ENCODE data around the gene DEGS2. TPM values are rescaled to one million over a fixed set of nuclear protein-coding genes. Genes with fewer than 3 reads are reported as not detected.
"Not testable (repeated sequence)": the region's sequence is repeated elsewhere in the genome, so short reads cannot be mapped to it uniquely, and the experiment has no call there.

Gene DEGS2
- total RNA-seq, 1 experiment from 2014 or later: 0.11 TPM

DNA sequence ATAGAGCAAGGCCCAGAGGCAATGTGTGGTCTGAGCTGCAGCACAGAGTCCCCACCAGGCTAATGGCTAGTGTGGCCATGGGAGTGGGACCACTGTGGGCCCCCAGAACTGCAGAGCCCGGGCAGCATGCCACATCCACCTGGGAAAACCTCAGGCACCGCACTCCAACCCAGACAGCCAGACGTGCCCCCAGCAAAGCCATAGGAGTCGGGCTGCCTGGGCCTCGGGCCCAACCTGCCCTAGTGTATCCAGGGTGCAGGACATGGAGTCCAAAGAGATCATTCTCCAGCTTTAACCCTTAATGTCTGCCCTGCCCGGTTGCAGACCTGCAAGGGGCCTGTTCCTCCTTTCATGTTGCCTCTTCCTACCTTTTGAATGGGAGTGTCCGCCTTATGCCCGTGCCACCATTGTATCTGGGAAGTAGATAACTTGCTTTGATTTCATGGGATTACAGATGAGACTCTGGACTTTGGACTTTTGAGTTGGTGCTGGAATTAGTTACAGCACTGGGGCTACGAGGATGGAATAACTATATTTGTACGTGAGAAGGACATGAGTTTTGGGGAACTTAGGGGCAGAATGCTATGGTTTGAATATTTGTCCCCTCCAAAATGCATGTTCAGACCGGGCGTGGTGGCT lies 29.1 kb upstream of the DEGS2 start:
- Histone ChIP-seq H3K9me3 (ENCODE audit: insufficient read depth, low read depth) (no peaks in the 10 kb centered on the region), H2AFZ (no peak overlapping the region), H4K20me1 (ENCODE audit: insufficient read depth) (no peaks in the 10 kb centered on the region), H3K9me2 (ENCODE audit: insufficient read depth) (no peaks in the 10 kb centered on the region), H3K4me2 (no peak overlapping the region), H3K79me2 (ENCODE audit: low read depth) (no peaks in the 10 kb centered on the region), H3F3A (ENCODE audit: insufficient read depth, low read depth) (0 out of 2 replicates have a peak, but pooled peaks cover 9% of the 10 kb centered on the region), H3K4me1 (replicated peaks; ENCODE audit: insufficient read depth) (peaks cover 13% of the 10 kb centered on the region; the same call in 1 of the 2 replicates), H3K36me3 (ENCODE audit: low read depth) (no peaks in the 10 kb centered on the region), H3K4me3 (no peak overlapping the region), H3K27ac (no peak overlapping the region), H3K27me3 (ENCODE audit: insufficient read depth, low read depth) (no peaks in the 10 kb centered on the region)
- DNase-seq: no peak
- ChIA-PET CTCF (no interaction called here), POLR2A (ENCODE audit: unreplicated experiment) (no interaction called here)
- intact Hi-C loops (cut with micrococcal nuclease; ENCODE audit: unreplicated experiment): no loop called here
- TF ChIP-seq CTCF (conservative IDR thresholded peaks at IDR 0.05): no peak
- TF ChIP-seq EZH2 (IDR thresholded peaks at IDR 0.05; ENCODE audit: low read depth): no peak
- no TSS peak for BruUV-seq (replicated peaks)

GRCh38 chr14:100187247-100187833 lies 27.9 kb upstream of the DEGS2 start:
- intact Hi-C loops (cut with micrococcal nuclease; ENCODE audit: unreplicated experiment): no loop called here
- Histone ChIP-seq H3F3A (ENCODE audit: insufficient read depth, low read depth) (0 out of 2 replicates have a peak, but pooled peaks cover 9% of the 10 kb centered on the region), H3K79me2 (ENCODE audit: low read depth) (no peaks in the 10 kb centered on the region), H4K20me1 (ENCODE audit: insufficient read depth) (no peaks in the 10 kb centered on the region), H3K9me2 (ENCODE audit: insufficient read depth) (no peaks in the 10 kb centered on the region), H3K36me3 (ENCODE audit: low read depth) (no peaks in the 10 kb centered on the region), H3K9me3 (ENCODE audit: insufficient read depth, low read depth) (no peaks in the 10 kb centered on the region), H2AFZ (no peak overlapping the region), H3K27me3 (ENCODE audit: insufficient read depth, low read depth) (no peaks in the 10 kb centered on the region), H3K4me1 (replicated peaks; ENCODE audit: insufficient read depth) (peaks cover 10% of the 10 kb centered on the region; the same call in 1 of the 2 replicates), H3K4me2 (no peak overlapping the region), H3K27ac (no peak overlapping the region), H3K4me3 (no peak overlapping the region)
- CTCF ChIA-PET: no interaction called here
- POLR2A ChIA-PET (ENCODE audit: unreplicated experiment): no interaction called here
- TF ChIP-seq EZH2 (IDR thresholded peaks at IDR 0.05; ENCODE audit: low read depth) (no peak), CTCF (conservative IDR thresholded peaks at IDR 0.05) (no peak)
- BruUV-seq (replicated peaks): no TSS peak
- DNase-seq: no peak

DNA sequence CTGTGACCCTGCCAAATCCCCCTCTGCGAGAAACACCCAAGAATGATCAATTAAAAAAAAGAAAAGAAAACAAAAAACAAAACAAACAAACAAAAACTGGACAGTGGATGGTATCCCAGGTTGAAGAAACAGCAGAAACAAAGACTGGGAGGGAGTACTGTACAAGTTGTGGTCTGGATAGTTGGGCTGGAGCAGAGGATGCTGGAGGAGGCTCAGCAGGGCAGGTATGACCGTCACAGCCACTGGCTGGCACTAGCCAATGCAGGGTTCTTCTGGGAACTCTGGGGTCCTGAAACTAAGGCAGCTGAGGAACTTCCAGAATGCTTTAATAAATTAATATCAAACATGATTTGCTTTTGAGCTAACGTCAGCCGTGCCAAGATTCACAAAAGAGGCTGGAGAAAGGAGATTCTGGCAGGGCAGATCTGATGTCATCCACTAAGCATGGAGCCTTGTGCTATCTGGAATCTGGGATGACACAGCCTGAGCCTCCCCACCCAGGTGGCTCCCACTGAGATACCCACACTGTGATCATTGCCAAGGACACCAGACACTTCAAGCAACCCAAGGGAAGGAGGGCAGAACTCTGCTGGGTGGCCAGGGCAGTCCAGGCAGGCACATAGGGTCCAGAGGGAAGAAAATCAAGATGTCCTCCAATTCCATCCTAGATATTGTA lies 22.6 kb upstream of the DEGS2 start:
- H3K4me2 ChIP-seq; CTCF ChIA-PET; H2AFZ ChIP-seq; H4K20me1 ChIP-seq (ENCODE audit: insufficient read depth); H3K4me3 ChIP-seq; H3K9me2 ChIP-seq (ENCODE audit: insufficient read depth); H3K27ac ChIP-seq; H3K9me3 ChIP-seq (ENCODE audit: insufficient read depth, low read depth); intact Hi-C loops (cut with micrococcal nuclease; ENCODE audit: unreplicated experiment); H3K27me3 ChIP-seq (ENCODE audit: insufficient read depth, low read depth); DNase-seq; H3K36me3 ChIP-seq (ENCODE audit: low read depth); H3F3A ChIP-seq (ENCODE audit: insufficient read depth, low read depth); H3K4me1 ChIP-seq (replicated peaks; ENCODE audit: insufficient read depth); H3K79me2 ChIP-seq (ENCODE audit: low read depth); POLR2A ChIA-PET (ENCODE audit: unreplicated experiment); BruUV-seq (replicated peaks): not testable (repeated sequence)

DNA sequence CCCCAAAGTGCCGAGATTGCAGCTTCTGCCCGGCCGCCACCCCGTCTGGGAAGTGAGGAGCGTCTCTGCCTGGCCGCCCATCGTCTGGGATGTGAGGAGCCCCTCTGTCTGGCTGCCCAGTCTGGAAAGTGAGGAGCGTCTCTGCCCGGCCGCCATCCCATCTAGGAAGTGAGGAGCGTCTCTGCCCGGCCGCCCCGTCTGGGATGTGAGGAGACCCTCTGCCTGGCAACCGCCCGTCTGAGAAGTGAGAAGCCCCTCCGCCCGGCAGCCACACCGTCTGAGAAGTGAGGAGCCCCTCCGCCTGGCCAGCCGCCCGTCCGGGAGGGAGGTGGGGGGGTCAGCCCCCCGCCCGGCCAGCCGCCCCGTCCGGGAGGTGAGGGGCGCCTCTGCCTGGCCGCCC lies 21.2 kb upstream of the DEGS2 start:
- H3K27me3 ChIP-seq (ENCODE audit: insufficient read depth, low read depth); H4K20me1 ChIP-seq (ENCODE audit: insufficient read depth); H3K4me1 ChIP-seq (replicated peaks; ENCODE audit: insufficient read depth); CTCF ChIA-PET; H3K4me3 ChIP-seq; H2AFZ ChIP-seq; intact Hi-C loops (cut with micrococcal nuclease; ENCODE audit: unreplicated experiment); H3K27ac ChIP-seq; H3K9me3 ChIP-seq (ENCODE audit: insufficient read depth, low read depth); H3K4me2 ChIP-seq; BruUV-seq (replicated peaks); H3K36me3 ChIP-seq (ENCODE audit: low read depth); POLR2A ChIA-PET (ENCODE audit: unreplicated experiment); DNase-seq; H3K79me2 ChIP-seq (ENCODE audit: low read depth); H3K9me2 ChIP-seq (ENCODE audit: insufficient read depth); H3F3A ChIP-seq (ENCODE audit: insufficient read depth, low read depth): not testable (repeated sequence)
